ENCODE results near the gene METTL25. TPM values are rescaled to one million over a fixed set of nuclear protein-coding genes. Genes with fewer than 3 reads are reported as not detected.

METTL25 gene
- total and polyA plus RNA-seq, 2 of the 8 experiments (the other 6 are each of a cell fraction or from before 2014, with no cell fraction given), result 2.4 to 8.3 TPM

DNA sequence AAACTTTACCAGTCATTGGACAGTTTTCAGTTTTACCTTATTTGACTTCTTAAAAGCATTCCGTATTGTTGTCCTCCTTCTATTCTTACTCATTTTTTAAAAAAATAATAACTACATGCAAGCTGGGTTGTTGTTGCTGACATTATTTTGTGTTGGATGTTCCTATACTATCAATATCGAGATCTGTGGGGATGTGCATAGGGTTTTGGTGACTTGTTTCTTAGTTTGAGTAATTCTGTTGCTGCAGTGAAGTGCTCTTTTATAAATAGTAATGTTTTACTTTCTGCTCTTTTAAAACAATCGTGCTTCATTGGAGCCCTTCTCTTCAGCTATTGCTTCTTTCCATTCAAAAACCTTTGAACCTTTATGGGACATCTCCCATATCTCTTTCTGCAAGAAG, 79.4 kb downstream of the METTL25 start:
- Histone ChIP-seq H3K4me2 (ENCODE audit: insufficient read depth in 1 of 2, low read depth in 2 of 2, low read length in 2 of 2) (no peak overlapping the region), H3K27ac (ENCODE audit: low read depth, low read length) (no peak overlapping the region), H3K79me2 (ENCODE audit: control insufficient read depth in 1 of 2, insufficient read depth in 2 of 2, low read length in 2 of 2) (no peaks in the 10 kb centered on the region), H3K9me3 (ENCODE audit: insufficient read depth in 2 of 2, low read depth in 1 of 2, low read length in 1 of 2) (no peaks in the 10 kb centered on the region), H3K79me1 (ENCODE audit: low read depth, low read length) (no peaks in the 10 kb centered on the region), H2BK5ac (ENCODE audit: low read depth, low read length) (no peak overlapping the region), H2BK15ac (ENCODE audit: low read length) (no peak overlapping the region), H3K18ac (ENCODE audit: extremely low read depth, low read length) (no peak overlapping the region), H4K20me1 (replicated peaks in 1 of 2; ENCODE audit: control insufficient read depth in 1 of 2, insufficient read depth in 2 of 2, low read length in 2 of 2) (no peaks in the 10 kb centered on the region), H3K27me3 (replicated peaks in 1 of 4; ENCODE audit: control insufficient read depth in 3 of 4, extremely low read depth in 1 of 4, insufficient read depth in 3 of 4, low read length in 3 of 4) (no peaks in the 10 kb centered on the region), H2BK20ac (ENCODE audit: low read length) (no peak overlapping the region), H3K23ac (ENCODE audit: insufficient read length) (no peak overlapping the region), H3K4ac (replicated peaks; ENCODE audit: insufficient read length, low read depth, low read length) (no peak overlapping the region), H3K56ac (replicated peaks; ENCODE audit: insufficient read length, low read depth, low read length) (no peak overlapping the region), H3K4me3 (ENCODE audit: extremely low read depth in 1 of 4, insufficient read depth in 2 of 4, low read depth in 3 of 4, low read length in 4 of 4) (no peak overlapping the region), H3K14ac (ENCODE audit: insufficient read length) (no peak overlapping the region), H2AFZ (ENCODE audit: low read length) (no peak overlapping the region), H3K23me2 (ENCODE audit: low read depth, low read length) (no peaks in the 10 kb centered on the region), H4K5ac (ENCODE audit: insufficient read length, low read depth, low read length) (no peak overlapping the region), H2AK5ac (ENCODE audit: low read depth, low read length) (no peak overlapping the region), H4K91ac (replicated peaks; ENCODE audit: insufficient read length, low read length) (no peak overlapping the region), H2BK120ac (replicated peaks; ENCODE audit: low read depth, low read length) (no peak overlapping the region), H2BK12ac (ENCODE audit: low read depth, low read length) (no peak overlapping the region), H3K36me3 (ENCODE audit: control insufficient read depth in 2 of 4, insufficient read depth in 4 of 4, low read length in 3 of 4) (peaks cover 0 to 7% (median 0%) of the 10 kb centered on the region in 4 experiments; a peak in 1 of 8 replicates), H3K4me1 (replicated peaks in 1 of 4; ENCODE audit: control insufficient read depth in 3 of 4, insufficient read depth in 4 of 4, low read length in 3 of 4) (no peaks in the 10 kb centered on the region), H4K8ac (ENCODE audit: extremely low read depth, insufficient read depth, low read length) (no peak overlapping the region), H3K9ac (replicated peaks in 1 of 4; ENCODE audit: extremely low read depth in 1 of 4, low read depth in 3 of 4, low read length in 3 of 4) (no peak overlapping the region)
- FAIRE-seq, result no peak
- CTCF ChIA-PET (ENCODE audit: partially characterized antibody), result no interaction called here
- WGBS, 2 experiments (ENCODE audit: extremely low coverage in 1 of 2, insufficient coverage in 1 of 2, insufficient read length in 1 of 2, insufficient replicate concordance in 2 of 2, low coverage in 1 of 2, low lambda C conversion rate in 2 of 2, missing lambda C conversion rate in 1 of 2), result 94% methylated on average over 3 of the region's 3 CpGs; no CpG with 5 or more reads in 1 of the 2 experiments
- DNase-seq (ENCODE audit: low read depth in 1 of 2, low spot score in 2 of 2), result no peak
- POLR2A ChIA-PET (ENCODE audit: partially characterized antibody), result no interaction called here
- TF ChIP-seq, protein P1, sequence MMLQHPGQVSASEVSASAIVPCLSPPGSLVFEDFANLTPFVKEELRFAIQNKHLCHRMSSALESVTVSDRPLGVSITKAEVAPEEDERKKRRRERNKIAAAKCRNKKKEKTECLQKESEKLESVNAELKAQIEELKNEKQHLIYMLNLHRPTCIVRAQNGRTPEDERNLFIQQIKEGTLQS (IDR thresholded peaks at IDR 0.05; ENCODE audit: insufficient read depth, low read depth, low read length), result no peak
- TF ChIP-seq JUN (IDR thresholded peaks at IDR 0.05; ENCODE audit: low read depth, low read length) (no peak), ZNF274 (IDR thresholded peaks at IDR 0.05; ENCODE audit: borderline replicate concordance, extremely low read depth, low read length) (no peak), MAFK (IDR thresholded peaks at IDR 0.05; ENCODE audit: low read depth, low read length) (no peak), SAP30 (IDR thresholded peaks at IDR 0.05; ENCODE audit: insufficient read depth, insufficient replicate concordance, low read length) (no peak), GABPA (IDR thresholded peaks at IDR 0.05; ENCODE audit: borderline replicate concordance, insufficient read depth, low read length) (no peak), GTF2F1 (IDR thresholded peaks at IDR 0.05; ENCODE audit: borderline replicate concordance, low read depth, low read length) (no peak), RAD21 (IDR thresholded peaks at IDR 0.05 in 1 of 2, conservative IDR thresholded peaks at IDR 0.05 in 1 of 2; ENCODE audit: low read depth in 2 of 2, low read length in 2 of 2) (no peak), CEBPB (IDR thresholded peaks at IDR 0.05; ENCODE audit: low read depth, low read length) (no peak), YY1 (IDR thresholded peaks at IDR 0.05; ENCODE audit: low read depth, low read length) (no peak), BRCA1 (IDR thresholded peaks at IDR 0.05; ENCODE audit: low read depth, low read length) (no peak), JUND (IDR thresholded peaks at IDR 0.05; ENCODE audit: low read length) (no peak)
- TF ChIP-seq, protein P2, sequence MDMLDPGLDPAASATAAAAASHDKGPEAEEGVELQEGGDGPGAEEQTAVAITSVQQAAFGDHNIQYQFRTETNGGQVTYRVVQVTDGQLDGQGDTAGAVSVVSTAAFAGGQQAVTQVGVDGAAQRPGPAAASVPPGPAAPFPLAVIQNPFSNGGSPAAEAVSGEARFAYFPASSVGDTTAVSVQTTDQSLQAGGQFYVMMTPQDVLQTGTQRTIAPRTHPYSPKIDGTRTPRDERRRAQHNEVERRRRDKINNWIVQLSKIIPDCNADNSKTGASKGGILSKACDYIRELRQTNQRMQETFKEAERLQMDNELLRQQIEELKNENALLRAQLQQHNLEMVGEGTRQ (IDR thresholded peaks at IDR 0.05; ENCODE audit: low read length), result no peak
